GM23338 (cell line): ENCODE results near the gene FOXF1. TPM values are rescaled to one million over a fixed set of nuclear protein-coding genes. Genes with fewer than 3 reads are reported as not detected.
A peak's percentile ranks its signal among the peaks of the same experiment; 100 is the strongest.

Experiments
- ATAC-seq: fragments of 200-7000 bp; cut with Tn5 transposase; 3 replicates; pipeline ENCODE4 v1.9.1; 2020
- DNase-seq: peaks from one replicate; pipeline ENCODE4 v3.0.0-alpha.2; 2015; ENCODE audit warnings: low spot score
- H2AFZ ChIP-seq: fragments of 200-600 bp; sonication (generic); 2 replicates; pipeline ENCODE4 v1.8.0; 2016; ENCODE audit warnings: antibody characterized with exemption, mild to moderate bottlenecking, moderate library complexity
- H3F3A ChIP-seq: fragments of 200-600 bp; sonication (generic); replicated peaks from 2 replicates; pipeline ENCODE4 v1.8.0; 2017; ENCODE audit warnings: antibody characterized with exemption, mixed run types, low read depth
- H3K27ac ChIP-seq: fragments of 200-600 bp; sonication (generic); 2 replicates; pipeline ENCODE4 v1.6.1; 2016; ENCODE audit warnings: low read depth
- H3K27me3 ChIP-seq: fragments of 200-600 bp; sonication (generic); 2 replicates; pipeline ENCODE4 v1.8.0; 2016; ENCODE audit warnings: mild to moderate bottlenecking, mixed run types, moderate library complexity; ENCODE audit not compliant: insufficient read depth
- H3K36me3 ChIP-seq: fragments of 200-600 bp; sonication (generic); 2 replicates; pipeline ENCODE4 v1.8.0; 2016; ENCODE audit warnings: mild to moderate bottlenecking; ENCODE audit not compliant: insufficient read depth
- H3K4me1 ChIP-seq: fragments of 200-600 bp; sonication (generic); 2 replicates; pipeline ENCODE4 v1.8.0; 2016; ENCODE audit warnings: mild to moderate bottlenecking, moderate library complexity; ENCODE audit not compliant: insufficient read depth
- H3K4me2 ChIP-seq: fragments of 200-600 bp; sonication (generic); 2 replicates; pipeline ENCODE4 v1.7.1; 2017; ENCODE audit warnings: mixed run types
- H3K4me3 ChIP-seq: fragments of 200-600 bp; sonication (generic); 2 replicates; pipeline ENCODE4 v1.6.1; 2016; ENCODE audit warnings: mixed run types
- H3K79me2 ChIP-seq: fragments of 200-600 bp; sonication (generic); replicated peaks from 2 replicates; pipeline ENCODE4 v1.8.0; 2017; ENCODE audit warnings: mild to moderate bottlenecking; ENCODE audit not compliant: insufficient read depth
- H3K9me2 ChIP-seq: fragments of 200-600 bp; sonication (generic); 2 replicates; pipeline ENCODE4 v1.8.0; 2017; ENCODE audit not compliant: insufficient read depth
- H4K20me1 ChIP-seq: fragments of 200-600 bp; sonication (generic); replicated peaks from 2 replicates; pipeline ENCODE4 v1.8.0; 2017; ENCODE audit warnings: mild to moderate bottlenecking; ENCODE audit not compliant: insufficient read depth
- H3K27ac Mint-ChIP-seq: 2 replicates; pipeline ENCODE4 v1.8.0; 2020; ENCODE audit warnings: inconsistent platforms, mild to moderate bottlenecking, moderate library complexity, mixed read lengths
- H3K27me3 Mint-ChIP-seq: 3 replicates; pipeline ENCODE4 v1.8.0; 2022; ENCODE audit warnings: low read depth, mild to moderate bottlenecking, moderate library complexity, mixed read lengths, inconsistent platforms; ENCODE audit not compliant: insufficient read depth, poor library complexity
- H3K36me3 Mint-ChIP-seq: 3 replicates; pipeline ENCODE4 v1.8.0; 2021; ENCODE audit warnings: low read depth, mild to moderate bottlenecking, inconsistent platforms, moderate library complexity, mixed read lengths
- H3K4me1 Mint-ChIP-seq: 3 replicates; pipeline ENCODE4 v1.8.0; 2020; ENCODE audit warnings: mild to moderate bottlenecking, inconsistent platforms, mixed read lengths
- H3K4me3 Mint-ChIP-seq: 3 replicates; pipeline ENCODE4 v1.8.0; 2021; ENCODE audit warnings: moderate library complexity, mild to moderate bottlenecking, inconsistent platforms, mixed read lengths
- H3K9me3 Mint-ChIP-seq: 3 replicates; pipeline ENCODE4 v1.8.0; 2020; ENCODE audit warnings: moderate library complexity, mild to moderate bottlenecking, inconsistent platforms, mixed read lengths
- EZH2 ChIP-seq: fragments of 200-600 bp; sonication (generic); IDR thresholded peaks from one replicate; pipeline ENCODE4 v1.8.0; 2017; ENCODE audit warnings: antibody characterized with exemption, mild to moderate bottlenecking, low read depth; ENCODE audit not compliant: unreplicated experiment
- EZH2phosphoT487 ChIP-seq: fragments of 200-600 bp; sonication (generic); IDR thresholded peaks from one replicate; pipeline ENCODE4 v1.8.1; 2018; ENCODE audit warnings: antibody characterized with exemption; ENCODE audit not compliant: unreplicated experiment
- NANOG ChIP-seq: IDR thresholded peaks from 2 replicates; pipeline ENCODE4 v1.6.1; 2016; ENCODE audit warnings: antibody characterized with exemption, borderline replicate concordance
- POLR2AphosphoS5 ChIP-seq: IDR thresholded peaks from 2 replicates; pipeline ENCODE4 v1.6.1; 2016; ENCODE audit warnings: antibody characterized with exemption, low read depth
- STAT1 ChIP-seq: IDR thresholded peaks from one replicate; pipeline ENCODE4 v1.6.1; 2016; ENCODE audit warnings: antibody characterized with exemption; ENCODE audit not compliant: unreplicated experiment
- ZNF114 ChIP-seq: fragments of 250-450 bp; sonication (Bioruptor Pico); IDR thresholded peaks from 2 replicates; pipeline ENCODE4 v1.5.0; 2020; ENCODE audit warnings: mild to moderate bottlenecking, moderate library complexity
- polyA plus RNA-seq: library from polyadenylated mRNA; unstranded; fragments of >200 nt; fragmentation: Nextera tagmentation; extraction: Ambion mirVana; gene quantifications from 2 replicates; pipeline ENCODE4 v1.2.1, GENCODE V29; 2016
- total RNA-seq: library from RNA; depleted of rRNA; stranded (reverse); fragments of >200 nt; shearing (Covaris generic); gene quantifications from 2 replicates; pipeline ENCODE4 v1.2.3, GENCODE V29; 2014
- TF ChIP-seq, protein P1 (sequence below): IDR thresholded peaks from one replicate; pipeline ENCODE4 v1.6.1; 2018; ENCODE audit warnings: antibody characterized with exemption; ENCODE audit not compliant: unreplicated experiment
- TF ChIP-seq, protein P2 (sequence below), 2 experiments: fragments of 200-600 bp in 1 of 2; sonication (generic) in 1 of 2; conservative IDR thresholded peaks; 2 replicates each; pipeline versions ENCODE4 v1.5.1 to v1.6.1; 2016 to 2017; ENCODE audit warnings: antibody characterized with exemption in 2 of 2, low read depth in 2 of 2, mild to moderate bottlenecking in 2 of 2, moderate library complexity in 1 of 2
- TF ChIP-seq, protein P3 (sequence below): IDR thresholded peaks from 2 replicates; pipeline ENCODE4 v1.6.1; 2016; ENCODE audit warnings: antibody characterized with exemption

The FOXF1 gene
- total and polyA plus RNA-seq, 2 experiments from 2014 or later: 0.10 to 0.15 TPM

DNA sequence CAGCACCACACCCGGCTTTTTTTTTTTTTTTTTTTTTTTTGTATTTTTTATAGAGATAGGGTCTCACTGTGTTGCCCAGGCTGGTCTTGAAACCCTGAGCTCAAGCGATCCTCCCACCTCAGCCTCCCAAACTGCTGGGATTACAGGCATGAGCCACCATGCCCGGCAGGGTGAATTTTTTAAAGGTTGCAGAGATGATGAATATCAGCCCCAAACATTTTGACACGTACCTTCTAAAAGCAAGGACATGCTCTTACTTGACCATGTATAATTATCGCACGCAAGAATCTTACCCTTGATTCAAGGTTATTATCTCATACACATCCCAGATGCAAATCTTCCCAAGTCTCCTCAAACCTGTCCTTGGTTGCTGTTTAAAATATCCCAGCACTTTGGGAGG is 52.0 kb downstream of the FOXF1 start (continued):
- TF ChIP-seq, protein P1, sequence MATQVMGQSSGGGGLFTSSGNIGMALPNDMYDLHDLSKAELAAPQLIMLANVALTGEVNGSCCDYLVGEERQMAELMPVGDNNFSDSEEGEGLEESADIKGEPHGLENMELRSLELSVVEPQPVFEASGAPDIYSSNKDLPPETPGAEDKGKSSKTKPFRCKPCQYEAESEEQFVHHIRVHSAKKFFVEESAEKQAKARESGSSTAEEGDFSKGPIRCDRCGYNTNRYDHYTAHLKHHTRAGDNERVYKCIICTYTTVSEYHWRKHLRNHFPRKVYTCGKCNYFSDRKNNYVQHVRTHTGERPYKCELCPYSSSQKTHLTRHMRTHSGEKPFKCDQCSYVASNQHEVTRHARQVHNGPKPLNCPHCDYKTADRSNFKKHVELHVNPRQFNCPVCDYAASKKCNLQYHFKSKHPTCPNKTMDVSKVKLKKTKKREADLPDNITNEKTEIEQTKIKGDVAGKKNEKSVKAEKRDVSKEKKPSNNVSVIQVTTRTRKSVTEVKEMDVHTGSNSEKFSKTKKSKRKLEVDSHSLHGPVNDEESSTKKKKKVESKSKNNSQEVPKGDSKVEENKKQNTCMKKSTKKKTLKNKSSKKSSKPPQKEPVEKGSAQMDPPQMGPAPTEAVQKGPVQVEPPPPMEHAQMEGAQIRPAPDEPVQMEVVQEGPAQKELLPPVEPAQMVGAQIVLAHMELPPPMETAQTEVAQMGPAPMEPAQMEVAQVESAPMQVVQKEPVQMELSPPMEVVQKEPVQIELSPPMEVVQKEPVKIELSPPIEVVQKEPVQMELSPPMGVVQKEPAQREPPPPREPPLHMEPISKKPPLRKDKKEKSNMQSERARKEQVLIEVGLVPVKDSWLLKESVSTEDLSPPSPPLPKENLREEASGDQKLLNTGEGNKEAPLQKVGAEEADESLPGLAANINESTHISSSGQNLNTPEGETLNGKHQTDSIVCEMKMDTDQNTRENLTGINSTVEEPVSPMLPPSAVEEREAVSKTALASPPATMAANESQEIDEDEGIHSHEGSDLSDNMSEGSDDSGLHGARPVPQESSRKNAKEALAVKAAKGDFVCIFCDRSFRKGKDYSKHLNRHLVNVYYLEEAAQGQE: no peak
- TF ChIP-seq, protein P2, sequence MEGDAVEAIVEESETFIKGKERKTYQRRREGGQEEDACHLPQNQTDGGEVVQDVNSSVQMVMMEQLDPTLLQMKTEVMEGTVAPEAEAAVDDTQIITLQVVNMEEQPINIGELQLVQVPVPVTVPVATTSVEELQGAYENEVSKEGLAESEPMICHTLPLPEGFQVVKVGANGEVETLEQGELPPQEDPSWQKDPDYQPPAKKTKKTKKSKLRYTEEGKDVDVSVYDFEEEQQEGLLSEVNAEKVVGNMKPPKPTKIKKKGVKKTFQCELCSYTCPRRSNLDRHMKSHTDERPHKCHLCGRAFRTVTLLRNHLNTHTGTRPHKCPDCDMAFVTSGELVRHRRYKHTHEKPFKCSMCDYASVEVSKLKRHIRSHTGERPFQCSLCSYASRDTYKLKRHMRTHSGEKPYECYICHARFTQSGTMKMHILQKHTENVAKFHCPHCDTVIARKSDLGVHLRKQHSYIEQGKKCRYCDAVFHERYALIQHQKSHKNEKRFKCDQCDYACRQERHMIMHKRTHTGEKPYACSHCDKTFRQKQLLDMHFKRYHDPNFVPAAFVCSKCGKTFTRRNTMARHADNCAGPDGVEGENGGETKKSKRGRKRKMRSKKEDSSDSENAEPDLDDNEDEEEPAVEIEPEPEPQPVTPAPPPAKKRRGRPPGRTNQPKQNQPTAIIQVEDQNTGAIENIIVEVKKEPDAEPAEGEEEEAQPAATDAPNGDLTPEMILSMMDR (conservative IDR thresholded peaks at IDR 0.05; ENCODE audit: low read depth in 2 of 2): no peak
- TF ChIP-seq ZNF114 (CRISPR knock-in tag) (no peak), EZH2phosphoT487 (no peak), EZH2 (no peak), STAT1 (no peak), POLR2AphosphoS5 (no peak), NANOG (no peak)
- TF ChIP-seq, protein P3, sequence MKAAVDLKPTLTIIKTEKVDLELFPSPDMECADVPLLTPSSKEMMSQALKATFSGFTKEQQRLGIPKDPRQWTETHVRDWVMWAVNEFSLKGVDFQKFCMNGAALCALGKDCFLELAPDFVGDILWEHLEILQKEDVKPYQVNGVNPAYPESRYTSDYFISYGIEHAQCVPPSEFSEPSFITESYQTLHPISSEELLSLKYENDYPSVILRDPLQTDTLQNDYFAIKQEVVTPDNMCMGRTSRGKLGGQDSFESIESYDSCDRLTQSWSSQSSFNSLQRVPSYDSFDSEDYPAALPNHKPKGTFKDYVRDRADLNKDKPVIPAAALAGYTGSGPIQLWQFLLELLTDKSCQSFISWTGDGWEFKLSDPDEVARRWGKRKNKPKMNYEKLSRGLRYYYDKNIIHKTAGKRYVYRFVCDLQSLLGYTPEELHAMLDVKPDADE: no peak

DNA sequence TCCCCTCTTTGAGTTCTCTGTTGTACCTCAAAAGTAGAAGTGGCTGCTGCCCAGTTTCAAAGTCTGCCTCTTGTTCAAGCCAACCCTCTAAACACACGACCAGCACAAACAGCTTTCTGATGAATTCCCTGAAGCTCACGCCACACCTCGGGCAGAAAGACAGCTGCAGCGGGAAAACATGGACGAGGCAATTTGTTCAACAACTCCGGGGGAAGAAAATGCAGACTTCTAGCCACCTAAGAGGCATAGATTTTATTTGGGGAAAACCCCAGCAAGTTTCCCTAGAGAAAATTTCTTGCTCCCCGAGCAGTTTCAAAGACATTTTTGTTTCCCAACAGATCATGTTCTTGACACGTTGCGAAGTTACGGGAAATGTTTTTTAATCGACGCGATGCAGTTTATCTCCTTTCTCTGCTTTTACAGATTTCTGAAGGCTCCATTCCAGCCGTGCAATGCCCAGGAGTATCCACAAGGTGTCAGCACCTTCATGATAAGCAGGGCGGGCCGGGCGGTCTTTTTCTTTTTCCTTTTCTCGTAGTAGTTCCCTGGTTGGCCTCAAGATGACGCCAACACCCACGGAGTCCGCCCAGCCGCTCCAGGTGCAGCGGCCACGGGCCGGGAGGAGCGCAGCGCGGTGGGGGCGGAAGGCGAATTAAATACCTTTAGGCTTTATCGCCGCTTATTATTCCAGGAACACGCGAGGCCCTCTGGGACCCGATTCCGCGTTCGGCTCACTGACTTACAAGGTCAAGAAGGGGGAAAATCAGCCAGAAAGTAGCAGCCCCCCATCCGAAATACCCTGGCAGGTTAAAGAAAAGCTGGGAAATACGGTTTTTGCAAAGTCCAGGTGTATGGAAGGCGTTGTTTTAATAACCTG is 53.4 kb downstream of the FOXF1 start:
- DNase-seq (peak; percentile 96), ATAC-seq (peak; percentile 11)
- peaks cover 60% of the 10 kb centered on the region for H3K27me3 Mint-ChIP-seq
- no peaks in the 10 kb centered on the region for H3K79me2 ChIP-seq
- H3K27me3 ChIP-seq: peaks cover 62% of the 10 kb centered on the region
- no peaks in the 10 kb centered on the region for H3K36me3 Mint-ChIP-seq
- TF ChIP-seq, protein P1: no peak
- peak; percentile 53 for TF ChIP-seq EZH2
- TF ChIP-seq, protein P2 (conservative IDR thresholded peaks at IDR 0.05; ENCODE audit: low read depth in 2 of 2): peak; percentile 98 to 99
- H3K36me3 ChIP-seq: no peaks in the 10 kb centered on the region
- peak overlapping the region; percentile 80 for H3K4me2 ChIP-seq
- no peak overlapping the region for H3K27ac Mint-ChIP-seq
- H3K4me1 ChIP-seq: peaks cover 26% of the 10 kb centered on the region
- H3K27ac ChIP-seq: no peak overlapping the region
- peaks cover 7% of the 10 kb centered on the region for H3F3A ChIP-seq
- H3K4me3 Mint-ChIP-seq: peak overlapping the region; percentile 64
- H3K4me1 Mint-ChIP-seq: peaks cover 30% of the 10 kb centered on the region
- H2AFZ ChIP-seq: peak overlapping the region; percentile 80
- peaks cover under 1% of the 10 kb centered on the region; the same call in 1 of the 3 replicates for H3K9me3 Mint-ChIP-seq
- H3K4me3 ChIP-seq: peak overlapping the region; percentile 53
- H4K20me1 ChIP-seq: peaks cover 11% of the 10 kb centered on the region; the same call in 1 of the 2 replicates
- no peaks in the 10 kb centered on the region for H3K9me2 ChIP-seq
